NB4 (cell line): Measurements from ENCODE around the gene PRSS53.

Experiments used
- MYC ChIP-seq: IDR thresholded peaks from 2 replicates; pipeline ENCODE4 v1.6.1; 2011; ENCODE audit warnings: low read depth, low read length
- POLR2A ChIP-seq: IDR thresholded peaks from 2 replicates; pipeline ENCODE4 v1.6.1; 2011; ENCODE audit warnings: mild to moderate bottlenecking; ENCODE audit not compliant: insufficient read length; ENCODE audit errors: extremely low read depth
- TF ChIP-seq, protein P1 (sequence below): IDR thresholded peaks from one replicate; pipeline ENCODE4 v1.5.1; 2012; ENCODE audit warnings: low read depth, low read length

GRCh38 chr16:31077024-31077423, 11.7 kb downstream of the PRSS53 start:
- TF ChIP-seq, protein P1, sequence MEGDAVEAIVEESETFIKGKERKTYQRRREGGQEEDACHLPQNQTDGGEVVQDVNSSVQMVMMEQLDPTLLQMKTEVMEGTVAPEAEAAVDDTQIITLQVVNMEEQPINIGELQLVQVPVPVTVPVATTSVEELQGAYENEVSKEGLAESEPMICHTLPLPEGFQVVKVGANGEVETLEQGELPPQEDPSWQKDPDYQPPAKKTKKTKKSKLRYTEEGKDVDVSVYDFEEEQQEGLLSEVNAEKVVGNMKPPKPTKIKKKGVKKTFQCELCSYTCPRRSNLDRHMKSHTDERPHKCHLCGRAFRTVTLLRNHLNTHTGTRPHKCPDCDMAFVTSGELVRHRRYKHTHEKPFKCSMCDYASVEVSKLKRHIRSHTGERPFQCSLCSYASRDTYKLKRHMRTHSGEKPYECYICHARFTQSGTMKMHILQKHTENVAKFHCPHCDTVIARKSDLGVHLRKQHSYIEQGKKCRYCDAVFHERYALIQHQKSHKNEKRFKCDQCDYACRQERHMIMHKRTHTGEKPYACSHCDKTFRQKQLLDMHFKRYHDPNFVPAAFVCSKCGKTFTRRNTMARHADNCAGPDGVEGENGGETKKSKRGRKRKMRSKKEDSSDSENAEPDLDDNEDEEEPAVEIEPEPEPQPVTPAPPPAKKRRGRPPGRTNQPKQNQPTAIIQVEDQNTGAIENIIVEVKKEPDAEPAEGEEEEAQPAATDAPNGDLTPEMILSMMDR: no peak
- no peak for TF ChIP-seq POLR2A
- no peak for TF ChIP-seq MYC
